ENCODE measurements around the gene HSD3B1. TPM values are rescaled to one million over a fixed set of nuclear protein-coding genes. Genes with fewer than 3 reads are reported as not detected.

The HSD3B1 gene
- polyA plus RNA-seq, 3 donors from 2014 or later: not detected

GRCh38 chr1:119480175-119480574 lies 26.8 kb upstream of the HSD3B1 start:
- no peak for DNase-seq
- H3K4me3 Mint-ChIP-seq: no peak overlapping the region
- H3K4me1 Mint-ChIP-seq: no peaks in the 10 kb centered on the region
- no peak overlapping the region for H3K27ac Mint-ChIP-seq
- H3K9me3 Mint-ChIP-seq: peaks cover 0 to 4% (median 0%) of the 10 kb centered on the region in 6 donors
- peaks cover 0 to 4% (median 4%) of the 10 kb centered on the region in 3 donors for H3K27me3 Mint-ChIP-seq (ENCODE audit: low read depth in 3 of 3)
- no peaks in the 10 kb centered on the region for H3K36me3 Mint-ChIP-seq

DNA sequence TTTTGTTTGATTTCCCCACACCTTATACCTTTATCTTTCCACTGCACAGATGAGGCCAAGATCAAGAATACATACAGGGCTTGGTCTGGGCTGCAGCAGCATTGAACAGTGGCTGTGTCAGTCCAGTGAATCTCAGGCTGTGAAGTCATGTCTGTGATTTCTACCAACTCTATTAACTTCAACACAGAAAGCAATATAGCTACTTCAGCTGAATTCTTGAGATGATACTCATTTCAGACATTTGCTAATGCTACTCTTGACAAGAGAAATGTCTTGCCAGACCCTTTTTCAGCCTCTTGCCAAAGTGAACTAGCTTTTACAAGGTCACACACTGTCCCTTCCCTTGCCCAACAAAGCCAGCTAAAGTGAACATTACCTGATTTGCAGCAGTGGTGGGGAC lies 25.1 kb upstream of the HSD3B1 start:
- Mint-ChIP-seq H3K4me1 (no peaks in the 10 kb centered on the region), H3K9me3 (no peaks in the 10 kb centered on the region), H3K27me3 (ENCODE audit: low read depth in 3 of 3) (peaks cover 0 to 4% (median 2%) of the 10 kb centered on the region in 3 donors), H3K4me3 (no peak overlapping the region), H3K27ac (no peak overlapping the region), H3K36me3 (no peaks in the 10 kb centered on the region)
- no peak for DNase-seq

DNA sequence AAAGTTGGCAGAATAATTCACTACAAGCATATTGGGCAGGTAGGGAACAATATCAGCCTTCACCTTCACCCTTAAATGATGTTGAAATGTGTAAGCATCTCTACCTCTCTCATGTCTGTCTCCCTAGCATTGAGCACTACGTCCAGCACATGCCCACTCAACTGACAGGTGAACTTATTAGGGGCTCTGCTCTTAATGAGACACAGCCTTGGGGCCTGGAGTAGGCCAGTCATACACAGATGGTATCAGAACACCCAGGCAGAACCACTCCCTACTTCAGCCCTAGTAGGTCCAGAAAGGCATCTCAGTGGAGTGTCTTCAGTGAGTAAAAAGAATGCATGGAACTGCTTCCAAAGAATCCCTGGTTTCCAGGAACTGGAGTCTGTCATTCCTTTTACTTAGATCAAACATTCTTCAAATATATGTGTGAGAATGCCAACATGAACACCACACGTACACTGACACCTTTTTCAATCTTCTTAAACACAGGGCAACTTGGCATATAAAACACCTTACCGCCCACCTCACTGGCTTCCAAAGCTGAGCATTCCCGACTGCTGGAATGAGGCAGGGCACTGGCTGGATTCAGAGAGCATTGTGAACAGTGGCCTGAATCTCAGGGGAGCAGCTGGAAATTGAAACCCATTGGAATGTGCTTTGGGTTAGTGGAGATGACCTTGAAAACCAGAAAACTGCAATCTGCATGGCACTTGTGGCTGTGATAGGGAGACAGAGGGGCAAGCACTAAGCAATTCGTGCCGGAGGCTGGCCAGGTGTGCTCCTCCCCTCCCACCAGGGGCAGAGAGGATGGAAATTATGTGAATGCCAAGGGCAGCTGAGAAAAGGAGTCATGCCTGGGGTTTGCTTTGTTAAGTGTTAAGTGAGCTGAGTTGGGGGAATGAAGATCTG lies 24.2 kb upstream of the HSD3B1 start:
- peaks cover 0 to 4% (median 2%) of the 10 kb centered on the region in 3 donors for H3K27me3 Mint-ChIP-seq (ENCODE audit: low read depth in 3 of 3)
- no peaks in the 10 kb centered on the region for H3K4me1 Mint-ChIP-seq
- no peaks in the 10 kb centered on the region for H3K9me3 Mint-ChIP-seq
- H3K4me3 Mint-ChIP-seq: no peak overlapping the region
- H3K27ac Mint-ChIP-seq: no peak overlapping the region
- DNase-seq: no peak
- H3K36me3 Mint-ChIP-seq: no peaks in the 10 kb centered on the region

DNA sequence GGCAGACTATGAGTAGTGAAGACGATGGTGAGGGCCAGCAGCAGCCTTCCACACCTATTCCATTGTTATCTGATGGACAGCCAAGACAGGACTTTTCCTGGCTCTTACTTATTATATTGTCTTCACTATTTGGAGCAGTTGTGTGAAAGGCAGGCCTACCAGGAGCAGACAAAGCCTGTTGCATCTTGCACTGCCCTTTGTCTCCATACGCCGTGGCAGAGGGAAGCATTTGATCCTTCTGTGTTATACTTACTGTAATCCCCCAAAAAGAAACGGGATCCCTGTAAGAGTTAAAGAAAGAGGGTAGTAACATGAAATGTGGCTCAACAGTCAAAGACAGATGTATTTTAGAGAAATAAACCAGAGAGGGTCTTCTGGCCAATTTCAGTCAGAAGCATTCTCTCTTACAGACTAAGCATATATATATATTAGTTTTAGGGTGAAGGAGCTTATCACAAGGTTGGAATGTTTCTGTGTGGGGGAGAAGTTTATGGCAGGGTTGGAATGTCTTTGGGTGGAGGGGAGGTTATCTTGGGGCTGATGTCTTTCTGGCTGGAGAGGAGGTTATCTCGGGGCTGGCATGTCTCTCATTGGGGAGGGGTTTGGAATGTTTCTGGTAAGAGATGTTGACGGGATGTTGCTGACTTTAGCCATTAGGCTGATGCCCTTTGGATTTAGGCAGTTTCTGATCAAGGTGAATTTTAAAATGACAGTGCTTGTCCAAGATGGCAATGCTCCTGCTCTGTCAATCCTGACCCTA lies 23.4 kb upstream of the HSD3B1 start:
- no peaks in the 10 kb centered on the region for H3K4me1 Mint-ChIP-seq
- H3K4me3 Mint-ChIP-seq: no peak overlapping the region
- H3K36me3 Mint-ChIP-seq: no peaks in the 10 kb centered on the region
- H3K27me3 Mint-ChIP-seq (ENCODE audit: low read depth in 3 of 3): peaks cover 0 to 2% (median 0%) of the 10 kb centered on the region in 3 donors
- peaks cover 0 to 2% (median 0%) of the 10 kb centered on the region in 6 donors for H3K9me3 Mint-ChIP-seq
- no peak overlapping the region for H3K27ac Mint-ChIP-seq
- DNase-seq: no peak

DNA sequence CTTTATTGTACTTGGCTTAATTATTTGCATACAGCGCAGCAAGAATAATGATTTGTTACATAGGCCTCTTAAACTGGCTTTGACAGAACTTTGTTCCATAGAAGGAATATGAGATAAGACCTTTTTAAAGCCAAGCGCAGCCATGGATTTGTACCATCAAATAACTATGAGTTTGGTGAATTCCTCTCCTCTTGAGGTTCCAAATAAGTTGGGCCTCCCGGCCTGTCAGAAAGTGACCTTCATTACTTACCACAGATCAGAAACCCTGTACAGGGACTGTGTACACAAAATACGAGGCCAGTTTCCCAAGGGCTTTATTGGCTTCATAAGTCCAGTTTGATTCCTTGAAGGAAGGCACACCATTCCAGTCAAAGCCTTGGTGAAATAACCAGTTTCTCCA lies 21.8 kb upstream of the HSD3B1 start:
- DNase-seq: no peak
- H3K27me3 Mint-ChIP-seq (ENCODE audit: low read depth in 3 of 3): peaks cover 1 to 3% (median 2%) of the 10 kb centered on the region in 3 donors
- no peaks in the 10 kb centered on the region for H3K4me1 Mint-ChIP-seq
- H3K27ac Mint-ChIP-seq: no peak overlapping the region
- peaks cover 0 to 2% (median 0%) of the 10 kb centered on the region in 6 donors for H3K9me3 Mint-ChIP-seq
- H3K4me3 Mint-ChIP-seq: no peak overlapping the region
- H3K36me3 Mint-ChIP-seq: no peaks in the 10 kb centered on the region

DNA sequence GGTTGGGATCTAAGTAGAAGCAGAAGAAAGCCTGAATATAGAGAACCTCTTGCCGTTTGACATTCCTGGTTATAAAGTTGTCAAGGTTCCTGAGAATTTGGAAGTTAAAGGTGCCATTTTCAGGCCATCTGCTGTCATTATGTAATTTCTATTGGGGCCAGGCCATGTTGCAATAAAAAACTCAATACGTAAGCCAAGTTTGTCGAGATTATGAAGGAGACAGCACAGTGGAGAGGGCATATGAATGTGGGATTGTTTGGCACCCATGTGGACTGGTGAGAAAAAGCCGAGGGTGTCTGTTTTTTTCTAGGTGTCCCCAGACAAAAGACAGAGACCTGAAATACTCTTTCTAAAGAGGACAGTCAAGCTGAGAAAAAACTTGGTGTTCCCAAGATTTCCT lies 18.8 kb upstream of the HSD3B1 start:
- Mint-ChIP-seq H3K27ac (no peak overlapping the region), H3K4me1 (no peaks in the 10 kb centered on the region), H3K9me3 (peaks cover 0 to 2% (median 0%) of the 10 kb centered on the region in 6 donors), H3K27me3 (ENCODE audit: low read depth in 3 of 3) (peaks cover 2 to 3% (median 3%) of the 10 kb centered on the region in 3 donors), H3K4me3 (no peak overlapping the region), H3K36me3 (no peaks in the 10 kb centered on the region)
- no peak for DNase-seq

DNA sequence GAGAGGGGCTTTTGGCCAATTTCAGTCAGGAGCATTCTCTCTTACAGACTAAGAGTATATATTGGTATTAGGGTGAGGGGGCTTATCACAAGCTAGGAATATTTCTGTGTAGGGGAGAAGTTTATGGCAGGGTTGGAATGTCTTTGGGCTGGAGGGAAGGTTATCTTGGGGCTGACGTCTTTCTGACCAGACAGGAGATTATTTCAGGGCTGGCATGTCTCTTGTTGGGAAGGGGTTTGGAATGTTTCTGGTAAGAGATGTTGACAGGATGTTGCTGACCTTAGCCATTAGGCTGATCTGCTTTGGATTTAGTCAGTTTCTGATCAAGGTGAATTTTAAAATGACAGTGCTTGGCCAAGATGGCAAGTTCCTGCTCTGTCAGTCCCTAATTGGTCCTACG lies 17.8 kb upstream of the HSD3B1 start:
- Mint-ChIP-seq H3K4me1 (no peaks in the 10 kb centered on the region), H3K9me3 (peaks cover 0 to 2% (median 0%) of the 10 kb centered on the region in 6 donors), H3K27me3 (ENCODE audit: low read depth in 3 of 3) (peaks cover 0 to 3% (median 3%) of the 10 kb centered on the region in 3 donors), H3K4me3 (no peak overlapping the region), H3K27ac (no peak overlapping the region), H3K36me3 (no peaks in the 10 kb centered on the region)
- no peak for DNase-seq

DNA sequence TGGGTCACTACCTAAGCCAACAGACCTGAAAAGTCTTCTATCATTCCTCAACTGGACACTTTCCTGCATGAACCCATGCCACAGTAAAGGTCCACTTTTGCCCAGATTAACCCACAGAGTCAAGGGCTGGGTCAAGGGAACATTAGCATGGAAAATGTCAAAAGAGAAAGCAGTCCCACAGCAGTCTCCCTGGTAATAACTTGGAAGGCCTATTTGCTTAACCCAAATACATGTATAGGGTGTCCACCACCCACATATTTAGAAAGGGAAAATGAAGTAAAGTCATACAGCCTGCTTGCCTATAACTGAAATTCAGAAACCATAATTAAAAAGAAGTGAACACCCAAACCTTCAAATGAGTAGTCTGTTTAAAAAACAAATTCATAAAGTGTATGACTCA lies 16.1 kb upstream of the HSD3B1 start:
- Mint-ChIP-seq H3K27me3 (ENCODE audit: low read depth in 3 of 3) (peaks cover 0 to 3% (median 3%) of the 10 kb centered on the region in 3 donors), H3K4me3 (no peak overlapping the region), H3K4me1 (no peaks in the 10 kb centered on the region), H3K27ac (no peak overlapping the region), H3K9me3 (peaks cover 0 to 6% (median 3%) of the 10 kb centered on the region in 6 donors), H3K36me3 (no peaks in the 10 kb centered on the region)
- no peak for DNase-seq

GRCh38 chr1:119492763-119493162 lies 14.2 kb upstream of the HSD3B1 start:
- no peak for DNase-seq
- no peaks in the 10 kb centered on the region for H3K4me1 Mint-ChIP-seq

DNA sequence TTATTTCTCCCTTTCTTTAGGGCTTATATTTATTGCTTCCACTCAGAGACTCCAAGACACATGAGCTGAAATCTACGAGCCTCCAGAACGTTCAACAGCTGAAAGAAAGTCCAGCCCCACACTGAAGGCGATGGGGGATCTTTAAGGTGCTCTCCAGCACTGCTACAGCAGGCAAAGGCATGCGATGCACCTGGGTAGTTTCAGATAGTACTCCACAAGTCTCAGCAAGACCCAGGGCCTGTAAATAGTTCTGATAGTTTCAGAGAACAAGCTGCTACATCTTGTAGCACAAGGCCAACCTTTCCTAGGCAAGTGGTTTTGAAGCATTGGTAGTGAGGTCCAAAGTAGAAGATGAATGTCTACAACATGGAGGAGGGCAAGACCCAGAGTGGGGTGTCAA lies 2.2 kb upstream of the HSD3B1 start:
- no peak overlapping the region for H3K27ac Mint-ChIP-seq

More at GRCh38 chr1:119492763-119493162, 14.2 kb upstream of the HSD3B1 start:
- H3K4me3 Mint-ChIP-seq: no peak overlapping the region
- no peak overlapping the region for H3K27ac Mint-ChIP-seq
- H3K36me3 Mint-ChIP-seq: no peaks in the 10 kb centered on the region
- peaks cover 2 to 18% (median 7%) of the 10 kb centered on the region in 6 donors for H3K9me3 Mint-ChIP-seq
- H3K27me3 Mint-ChIP-seq (ENCODE audit: low read depth in 3 of 3): peaks cover 0 to 3% (median 3%) of the 10 kb centered on the region in 3 donors

DNA sequence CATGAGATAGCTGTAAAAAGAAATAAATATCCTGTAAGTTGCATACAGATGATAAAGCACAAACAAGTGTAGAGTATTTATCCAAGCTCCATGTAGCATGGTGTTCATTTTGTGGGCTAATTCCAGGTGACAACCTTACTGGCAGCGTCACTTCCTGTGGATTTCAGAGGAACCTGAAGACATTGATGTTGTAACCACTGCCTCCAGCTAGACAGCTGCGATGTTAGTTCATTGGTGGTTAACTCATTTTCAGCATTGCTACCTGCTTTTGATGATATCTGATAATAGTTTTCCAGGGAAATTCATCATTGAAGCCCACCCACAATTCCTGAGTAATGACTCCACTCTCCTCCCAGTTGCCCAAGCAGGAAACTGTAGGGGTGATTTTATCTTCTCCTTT lies 3.0 kb downstream of the HSD3B1 start:
- H3K27ac Mint-ChIP-seq: no peak overlapping the region
- peaks cover 0 to 7% (median 0%) of the 10 kb centered on the region in 6 donors for H3K9me3 Mint-ChIP-seq
- no peak for DNase-seq
- H3K4me1 Mint-ChIP-seq: no peaks in the 10 kb centered on the region
- H3K4me3 Mint-ChIP-seq: no peak overlapping the region
- no peaks in the 10 kb centered on the region for H3K36me3 Mint-ChIP-seq
- peaks cover 0 to 2% (median 0%) of the 10 kb centered on the region in 3 donors for H3K27me3 Mint-ChIP-seq (ENCODE audit: low read depth in 3 of 3)

More for the DNA sequence above, 2.2 kb upstream of the HSD3B1 start:
- H3K4me3 Mint-ChIP-seq: no peak overlapping the region
- no peaks in the 10 kb centered on the region for H3K36me3 Mint-ChIP-seq
- no peak for DNase-seq
- H3K9me3 Mint-ChIP-seq: peaks cover 0 to 5% (median 2%) of the 10 kb centered on the region in 6 donors
- no peaks in the 10 kb centered on the region for H3K4me1 Mint-ChIP-seq
- H3K27me3 Mint-ChIP-seq (ENCODE audit: low read depth in 3 of 3): peaks cover 0 to 2% (median 0%) of the 10 kb centered on the region in 3 donors

GRCh38 chr1:119515221-119515620 lies 8.2 kb downstream of the HSD3B1 start:
- H3K4me1 Mint-ChIP-seq: no peaks in the 10 kb centered on the region
- peaks cover 0 to 3% (median 2%) of the 10 kb centered on the region in 3 donors for H3K27me3 Mint-ChIP-seq (ENCODE audit: low read depth in 3 of 3)
- H3K36me3 Mint-ChIP-seq: no peaks in the 10 kb centered on the region
- H3K27ac Mint-ChIP-seq: no peak overlapping the region
- H3K9me3 Mint-ChIP-seq: peaks cover 0 to 5% (median 0%) of the 10 kb centered on the region in 6 donors
- H3K4me3 Mint-ChIP-seq: no peak overlapping the region
- no peak for DNase-seq

- Mint-ChIP-seq H3K27ac (no peak overlapping the region), H3K27me3 (ENCODE audit: low read depth in 3 of 3) (peaks cover 0 to 3% (median 2%) of the 10 kb centered on the region in 3 donors), H3K4me1 (no peaks in the 10 kb centered on the region), H3K4me3 (no peak overlapping the region), H3K9me3 (peaks cover 0 to 5% (median 0%) of the 10 kb centered on the region in 6 donors), H3K36me3 (no peaks in the 10 kb centered on the region)
- DNase-seq: no peak
Observed at GRCh38 chr1:119516247-119516646, 9.2 kb downstream of the HSD3B1 start.

DNA sequence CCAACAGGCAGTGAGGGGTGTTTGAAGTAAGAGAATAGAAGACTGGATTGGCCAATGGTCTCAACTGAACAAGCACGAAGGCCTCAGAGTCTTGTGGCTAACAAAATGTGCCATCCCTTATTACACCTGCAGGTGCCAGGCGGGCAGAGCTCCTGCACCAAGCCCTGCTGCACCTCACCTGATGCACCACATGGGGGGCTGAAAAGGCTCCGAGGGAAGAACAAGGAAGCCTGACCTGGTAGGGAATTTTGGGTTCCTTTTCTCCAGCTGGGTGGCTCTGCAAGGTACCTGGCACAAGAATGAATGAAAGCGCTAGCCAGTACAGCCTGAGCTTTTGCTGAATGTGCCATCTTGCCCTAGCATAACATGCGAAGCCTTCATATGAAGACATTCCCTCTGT lies 9.7 kb downstream of the HSD3B1 start:
- H3K9me3 Mint-ChIP-seq: peaks cover 0 to 5% (median 0%) of the 10 kb centered on the region in 6 donors
- DNase-seq: no peak
- H3K36me3 Mint-ChIP-seq: no peaks in the 10 kb centered on the region
- no peak overlapping the region for H3K27ac Mint-ChIP-seq
- H3K4me1 Mint-ChIP-seq: no peaks in the 10 kb centered on the region
- H3K4me3 Mint-ChIP-seq: no peak overlapping the region
- H3K27me3 Mint-ChIP-seq (ENCODE audit: low read depth in 3 of 3): peaks cover 0 to 3% (median 2%) of the 10 kb centered on the region in 3 donors

Measured in immature natural killer cell (primary cell).